Ishikawa (cell line): ENCODE data around the gene TXNDC11.

Experiments used
- CEBPB ChIP-seq: IDR thresholded peaks from 2 replicates; pipeline ENCODE4 v1.6.1; 2012
- CREB1 ChIP-seq: IDR thresholded peaks from 2 replicates; pipeline ENCODE4 v1.6.1; 2012; ENCODE audit warnings: low read depth
- EGR1 ChIP-seq: IDR thresholded peaks from 2 replicates; pipeline ENCODE4 v1.6.1; 2012
- EP300 ChIP-seq: IDR thresholded peaks from 2 replicates; pipeline ENCODE4 v1.6.1; 2012; ENCODE audit warnings: borderline replicate concordance
- FOXM1 ChIP-seq: IDR thresholded peaks from 2 replicates; pipeline ENCODE4 v1.6.1; 2012; ENCODE audit warnings: low read depth, borderline replicate concordance
- NFIC ChIP-seq: IDR thresholded peaks from 2 replicates; pipeline ENCODE4 v1.6.1; 2012
- RAD21 ChIP-seq: IDR thresholded peaks from 2 replicates; pipeline ENCODE4 v1.6.1; 2012; ENCODE audit warnings: low read depth
- TAF1 ChIP-seq: IDR thresholded peaks from 2 replicates; pipeline ENCODE4 v1.6.1; 2012; ENCODE audit warnings: low read depth, mild to moderate bottlenecking
- TCF12 ChIP-seq: IDR thresholded peaks from 2 replicates; pipeline ENCODE4 v1.6.1; 2012; ENCODE audit warnings: low read depth
- TEAD4 ChIP-seq: IDR thresholded peaks from 2 replicates; pipeline ENCODE4 v1.6.1; 2012
- YY1 ChIP-seq: IDR thresholded peaks from 2 replicates; pipeline ENCODE4 v1.6.1; 2012; ENCODE audit warnings: low read depth
- ZBTB7A ChIP-seq: IDR thresholded peaks from 2 replicates; pipeline ENCODE4 v1.6.1; 2012; ENCODE audit warnings: low read depth
- TF ChIP-seq, protein P1 (sequence below): IDR thresholded peaks from 2 replicates; pipeline ENCODE4 v1.6.1; 2012
- TF ChIP-seq, protein P2 (sequence below): IDR thresholded peaks from 2 replicates; pipeline ENCODE4 v1.6.1; 2012; ENCODE audit warnings: low read depth, mild to moderate bottlenecking
- TF ChIP-seq, protein P3 (sequence below): IDR thresholded peaks from 2 replicates; pipeline ENCODE4 v1.6.1; 2012

TXNDC11 gene

DNA sequence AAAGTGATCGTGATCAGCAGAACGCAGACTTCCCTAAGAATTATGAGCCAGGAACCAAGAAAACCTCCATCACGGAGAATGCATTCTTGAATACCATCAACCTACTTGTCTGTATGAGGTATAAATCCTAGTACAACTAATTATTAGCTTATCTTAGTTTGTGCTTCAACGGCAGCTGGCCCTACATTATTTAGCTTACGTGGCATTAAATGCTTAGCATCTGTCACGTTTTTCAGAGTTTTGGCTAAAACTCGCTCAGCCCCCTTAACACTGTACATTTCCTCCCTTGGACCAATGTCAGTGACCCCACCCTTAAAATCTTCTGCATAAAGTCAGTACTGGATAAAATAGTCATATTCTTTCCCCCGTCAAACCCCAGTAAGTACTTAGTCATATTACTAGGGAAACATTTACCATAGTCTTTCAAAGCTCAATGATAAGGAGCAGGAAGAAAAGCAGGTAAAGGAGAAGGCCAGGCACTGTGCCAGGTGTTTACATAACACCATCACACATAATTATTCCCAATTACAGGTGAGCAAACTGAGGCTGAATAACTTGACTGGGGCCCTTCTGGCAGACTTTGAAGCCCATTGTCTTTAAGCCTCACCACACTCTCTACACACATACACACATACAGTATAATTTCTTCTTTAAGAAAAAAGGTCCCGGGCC lies 16.6 kb upstream of the TXNDC11 start:
- no peak for TF ChIP-seq EGR1
- TF ChIP-seq RAD21, result no peak
- no peak for TF ChIP-seq ZBTB7A
- TF ChIP-seq, protein P1, sequence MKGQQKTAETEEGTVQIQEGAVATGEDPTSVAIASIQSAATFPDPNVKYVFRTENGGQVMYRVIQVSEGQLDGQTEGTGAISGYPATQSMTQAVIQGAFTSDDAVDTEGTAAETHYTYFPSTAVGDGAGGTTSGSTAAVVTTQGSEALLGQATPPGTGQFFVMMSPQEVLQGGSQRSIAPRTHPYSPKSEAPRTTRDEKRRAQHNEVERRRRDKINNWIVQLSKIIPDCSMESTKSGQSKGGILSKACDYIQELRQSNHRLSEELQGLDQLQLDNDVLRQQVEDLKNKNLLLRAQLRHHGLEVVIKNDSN, result no peak
- TF ChIP-seq TCF12, result no peak
- TF ChIP-seq, protein P2, sequence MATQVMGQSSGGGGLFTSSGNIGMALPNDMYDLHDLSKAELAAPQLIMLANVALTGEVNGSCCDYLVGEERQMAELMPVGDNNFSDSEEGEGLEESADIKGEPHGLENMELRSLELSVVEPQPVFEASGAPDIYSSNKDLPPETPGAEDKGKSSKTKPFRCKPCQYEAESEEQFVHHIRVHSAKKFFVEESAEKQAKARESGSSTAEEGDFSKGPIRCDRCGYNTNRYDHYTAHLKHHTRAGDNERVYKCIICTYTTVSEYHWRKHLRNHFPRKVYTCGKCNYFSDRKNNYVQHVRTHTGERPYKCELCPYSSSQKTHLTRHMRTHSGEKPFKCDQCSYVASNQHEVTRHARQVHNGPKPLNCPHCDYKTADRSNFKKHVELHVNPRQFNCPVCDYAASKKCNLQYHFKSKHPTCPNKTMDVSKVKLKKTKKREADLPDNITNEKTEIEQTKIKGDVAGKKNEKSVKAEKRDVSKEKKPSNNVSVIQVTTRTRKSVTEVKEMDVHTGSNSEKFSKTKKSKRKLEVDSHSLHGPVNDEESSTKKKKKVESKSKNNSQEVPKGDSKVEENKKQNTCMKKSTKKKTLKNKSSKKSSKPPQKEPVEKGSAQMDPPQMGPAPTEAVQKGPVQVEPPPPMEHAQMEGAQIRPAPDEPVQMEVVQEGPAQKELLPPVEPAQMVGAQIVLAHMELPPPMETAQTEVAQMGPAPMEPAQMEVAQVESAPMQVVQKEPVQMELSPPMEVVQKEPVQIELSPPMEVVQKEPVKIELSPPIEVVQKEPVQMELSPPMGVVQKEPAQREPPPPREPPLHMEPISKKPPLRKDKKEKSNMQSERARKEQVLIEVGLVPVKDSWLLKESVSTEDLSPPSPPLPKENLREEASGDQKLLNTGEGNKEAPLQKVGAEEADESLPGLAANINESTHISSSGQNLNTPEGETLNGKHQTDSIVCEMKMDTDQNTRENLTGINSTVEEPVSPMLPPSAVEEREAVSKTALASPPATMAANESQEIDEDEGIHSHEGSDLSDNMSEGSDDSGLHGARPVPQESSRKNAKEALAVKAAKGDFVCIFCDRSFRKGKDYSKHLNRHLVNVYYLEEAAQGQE, result no peak
- TF ChIP-seq TEAD4, result no peak
- no peak for TF ChIP-seq YY1

DNA sequence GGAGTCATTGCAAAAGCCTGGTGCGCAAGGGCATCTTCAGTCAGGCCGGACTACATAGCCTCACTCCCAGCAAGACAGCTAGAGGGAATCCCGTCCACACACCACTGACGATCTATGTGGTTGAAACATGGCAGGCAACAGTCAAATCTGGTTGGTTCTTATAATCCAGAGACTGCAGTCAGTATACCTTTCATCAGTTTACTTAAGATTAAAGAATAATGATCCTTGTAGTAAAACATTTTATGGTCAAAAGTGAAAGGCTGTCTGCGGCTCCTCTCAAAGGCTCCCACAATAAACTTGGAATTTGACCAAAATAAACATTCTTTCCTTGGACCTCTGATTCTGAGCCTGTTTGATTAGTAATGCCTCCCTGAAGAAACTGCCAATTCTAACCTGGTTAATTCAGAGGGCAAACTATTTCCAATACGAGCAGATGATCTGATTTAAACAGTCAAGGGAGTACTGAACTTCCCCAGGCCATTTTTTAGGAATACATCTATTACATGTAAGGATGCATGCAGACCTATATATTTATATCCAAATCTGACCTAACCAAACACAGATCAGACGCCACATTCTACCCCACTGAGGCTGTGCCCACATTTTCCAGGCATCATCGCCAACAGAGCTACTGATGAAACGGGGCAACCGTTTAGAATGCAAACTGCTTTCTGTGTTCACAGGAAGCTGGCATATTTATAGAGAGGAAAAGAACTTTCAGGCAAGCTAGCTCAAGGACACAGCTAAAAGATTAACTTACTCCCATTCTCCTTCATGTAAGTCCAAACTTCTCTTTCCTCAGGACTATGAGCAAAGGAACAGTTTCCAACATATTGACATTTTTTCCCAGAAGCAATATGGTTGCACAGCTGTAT lies 15.3 kb upstream of the TXNDC11 start:
- TF ChIP-seq EP300 (no peak), NFIC (no peak), CEBPB (no peak), TAF1 (no peak), ZBTB7A (no peak), RAD21 (no peak), TEAD4 (no peak), TCF12 (no peak), FOXM1 (no peak), EGR1 (no peak), YY1 (no peak), CREB1 (no peak)
- TF ChIP-seq, protein P1, result no peak
- TF ChIP-seq, protein P3, sequence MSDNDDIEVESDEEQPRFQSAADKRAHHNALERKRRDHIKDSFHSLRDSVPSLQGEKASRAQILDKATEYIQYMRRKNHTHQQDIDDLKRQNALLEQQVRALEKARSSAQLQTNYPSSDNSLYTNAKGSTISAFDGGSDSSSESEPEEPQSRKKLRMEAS, result no peak
- TF ChIP-seq, protein P2, result no peak

DNA sequence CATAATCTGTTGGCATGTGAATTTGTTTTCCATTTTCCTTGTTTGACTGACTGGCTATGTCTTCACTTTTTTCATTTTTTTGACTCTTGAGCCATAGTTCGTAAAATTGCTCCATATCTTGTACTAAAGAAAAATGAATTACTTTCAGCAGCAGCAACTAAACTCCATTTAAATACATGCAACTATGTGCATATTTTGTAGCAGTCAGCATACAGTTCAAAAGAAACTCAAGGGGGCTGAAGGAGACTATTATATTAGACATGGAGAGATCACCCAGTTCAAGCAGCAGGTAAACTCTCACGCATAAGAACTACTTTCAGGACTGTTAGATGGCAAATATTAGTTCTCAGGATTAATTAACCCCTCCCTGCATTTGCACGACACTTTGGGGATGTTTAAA lies 13.6 kb upstream of the TXNDC11 start:
- TF ChIP-seq CREB1 (no peak), RAD21 (no peak), TAF1 (no peak), YY1 (no peak)
- TF ChIP-seq, protein P1, result no peak

DNA sequence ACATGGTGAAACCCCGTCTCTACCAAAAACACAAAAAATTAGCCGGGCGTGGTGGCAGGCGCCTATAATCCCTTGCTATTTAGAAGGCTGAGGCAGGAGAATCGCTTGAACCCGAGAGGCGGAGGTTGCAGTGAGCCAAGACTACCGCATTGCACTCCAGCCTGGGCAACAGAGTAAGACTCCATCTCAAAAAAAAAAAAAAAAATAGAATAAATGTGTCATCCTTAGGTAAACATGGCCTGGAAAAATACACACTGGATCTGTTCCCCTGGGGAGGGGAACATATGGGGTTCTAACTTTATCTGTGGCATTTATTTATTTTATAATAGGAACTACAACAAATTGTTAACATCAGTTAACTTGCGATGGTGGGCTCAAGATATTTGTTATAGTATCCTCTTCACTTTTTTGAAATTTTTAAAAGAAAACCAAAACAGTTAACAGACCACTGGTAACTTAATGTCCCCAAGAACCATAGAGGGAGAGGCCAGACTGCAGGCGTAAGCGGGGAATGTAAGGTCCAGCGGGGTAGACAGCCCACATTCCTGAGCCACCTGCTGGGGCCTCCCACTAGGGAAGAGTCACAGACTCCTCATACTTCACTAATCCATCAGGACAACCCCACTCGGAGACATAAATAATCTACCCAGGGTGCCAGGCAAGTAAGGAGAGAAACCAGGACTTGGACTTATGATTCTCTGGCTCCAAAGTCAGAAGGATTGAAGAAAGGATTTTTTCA lies 12.5 kb upstream of the TXNDC11 start:
- no peak for TF ChIP-seq YY1
- TF ChIP-seq TAF1, result no peak
- TF ChIP-seq EP300, result no peak
- no peak for TF ChIP-seq CEBPB
- TF ChIP-seq TCF12, result no peak
- TF ChIP-seq FOXM1, result no peak
- TF ChIP-seq TEAD4, result no peak
- TF ChIP-seq, protein P2, result no peak
- TF ChIP-seq, protein P1, result no peak
- TF ChIP-seq RAD21, result no peak
- no peak for TF ChIP-seq CREB1
